HG03045 (cell line): ENCODE results near the gene MCEE.
A peak's percentile ranks its signal among the peaks of the same experiment; 100 is the strongest.
"Not testable (repeated sequence)": the region's sequence is repeated elsewhere in the genome, so short reads cannot be mapped to it uniquely, and the experiment has no call there.

Experiments used
- ATAC-seq: cut with Tn5 transposase; IDR thresholded peaks from one replicate; pipeline ENCODE4 v1.9.1; 2021; ENCODE audit warnings: mild to moderate bottlenecking, moderate library complexity; ENCODE audit not compliant: unreplicated experiment

The MCEE gene

GRCh38 chr2:71129114-71129901, 721 bp downstream of the MCEE start:
- no peak for ATAC-seq

DNA sequence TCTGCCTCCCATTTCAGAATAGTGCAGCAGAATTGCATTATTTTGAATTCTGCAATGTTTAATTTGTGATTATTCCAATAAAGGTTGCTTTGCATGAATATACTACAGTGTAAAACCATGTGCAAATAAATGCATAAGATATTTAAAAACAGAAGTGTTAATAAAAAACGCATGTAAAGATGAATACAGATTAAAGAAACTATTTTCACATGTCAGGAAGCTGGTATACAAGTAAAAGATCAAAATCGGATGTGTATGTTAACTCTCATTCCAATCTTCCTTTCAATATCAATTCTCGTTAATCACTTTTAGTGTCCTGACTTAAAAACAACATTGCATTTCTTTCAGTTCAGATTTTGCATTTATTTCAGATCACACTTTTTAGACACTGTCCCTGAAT, 3.1 kb downstream of the MCEE start:
- ATAC-seq, result no peak

GRCh38 chr2:71125506-71126294, 4.3 kb downstream of the MCEE start:
- no peak for ATAC-seq

DNA sequence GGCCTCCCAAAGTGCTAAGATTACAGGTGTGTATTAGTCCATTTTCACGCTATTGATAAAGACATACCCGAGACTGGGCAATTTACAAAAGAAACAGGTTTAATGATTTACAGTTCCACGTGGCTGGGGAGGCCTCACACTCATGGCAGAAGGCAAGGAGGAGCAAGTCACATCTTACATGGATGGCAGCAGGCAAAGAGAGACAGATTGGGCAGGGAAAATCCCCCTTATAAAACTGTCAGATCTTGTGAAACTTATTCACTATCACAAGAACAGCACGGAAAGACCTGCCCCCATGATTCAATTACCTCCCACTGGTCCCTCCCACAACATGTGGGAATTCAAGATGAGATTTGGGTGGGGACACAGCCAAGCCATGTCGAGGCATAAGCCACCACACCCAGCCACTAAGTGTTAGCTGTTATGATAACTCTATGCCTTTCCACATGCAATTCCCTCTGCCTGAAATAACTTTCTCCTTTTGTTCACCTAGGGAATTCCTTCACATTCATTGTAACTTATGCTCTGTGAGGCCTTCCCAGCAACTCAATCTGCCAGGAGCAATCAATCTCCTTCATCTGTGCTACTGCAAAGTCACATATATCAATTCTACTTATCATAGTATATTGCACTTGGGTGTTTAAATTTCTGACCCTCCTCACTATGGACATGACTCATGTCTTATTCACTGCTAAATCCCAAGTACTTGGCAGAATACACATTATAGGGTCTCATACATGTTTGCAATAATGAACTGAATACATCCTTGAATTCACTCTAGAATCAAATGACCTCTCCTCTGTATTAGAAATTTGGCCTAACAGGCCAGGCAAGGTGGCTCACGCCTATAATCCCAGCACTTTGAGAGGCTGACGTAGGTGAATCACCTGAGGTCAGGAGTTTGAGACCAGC, 7.4 kb downstream of the MCEE start:
- no peak for ATAC-seq

- ATAC-seq, result no peak
These were observed 8.6 kb downstream of the MCEE start for GRCh38 chr2:71121479-71121878.

DNA sequence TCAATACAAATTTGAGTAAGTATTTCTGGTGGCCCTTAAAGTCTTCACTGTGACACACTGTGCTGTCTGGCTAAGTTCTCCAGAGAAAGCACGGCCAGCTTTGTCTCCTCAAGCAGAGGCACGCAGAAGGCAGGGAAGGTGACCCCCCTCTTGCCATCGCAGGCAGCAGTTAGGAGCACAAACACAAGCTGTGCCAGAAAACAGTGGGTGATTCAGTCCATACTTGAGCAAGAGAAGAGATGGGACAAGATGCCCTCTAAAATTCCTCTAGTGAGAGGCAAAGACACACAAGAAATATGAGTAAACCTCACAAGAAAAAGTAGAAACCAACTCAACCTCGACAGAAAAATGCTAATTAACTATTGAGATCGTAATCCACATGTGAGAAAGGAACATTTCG, 9.8 kb downstream of the MCEE start:
- ATAC-seq, result no peak

DNA sequence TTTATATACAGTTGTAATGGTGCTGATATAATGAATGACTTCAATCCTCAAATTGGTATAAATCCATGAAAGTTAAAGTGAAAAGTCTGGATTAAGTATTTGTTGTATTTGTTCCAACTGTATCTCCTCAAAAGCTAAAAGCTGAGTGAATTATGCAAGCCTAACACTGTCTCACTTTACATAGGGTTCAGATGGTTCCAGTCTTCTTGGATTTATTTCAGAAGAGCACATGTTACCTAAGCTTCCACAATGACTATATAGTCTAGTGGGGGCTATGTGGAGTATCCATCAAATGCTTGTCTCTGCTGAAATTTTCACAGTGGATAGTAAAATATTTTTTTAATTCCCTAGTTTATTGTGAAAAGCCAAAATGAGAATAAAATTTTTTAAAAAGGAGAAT, 13.0 kb downstream of the MCEE start:
- ATAC-seq, result no peak

GRCh38 chr2:71113843-71114242, 16.2 kb downstream of the MCEE start:
- ATAC-seq, result no peak

DNA sequence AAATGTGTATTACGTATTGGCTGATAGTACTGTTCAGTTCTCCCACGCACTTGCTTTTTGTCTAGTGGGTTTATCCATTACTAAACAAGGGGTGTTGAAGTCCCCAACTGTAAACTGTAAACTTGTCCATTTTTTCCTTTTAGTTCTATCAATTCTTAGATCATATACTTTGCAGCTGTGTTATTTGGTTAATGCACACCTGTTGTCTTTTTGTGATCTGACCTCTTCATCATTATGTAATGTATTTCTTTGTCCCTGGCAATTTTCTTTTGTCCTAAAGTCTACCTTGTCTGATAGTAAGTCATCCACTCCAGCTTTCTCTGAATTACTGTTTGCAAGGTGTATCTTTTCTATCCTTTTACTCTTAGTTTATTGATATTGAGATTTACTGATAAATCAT, 21.9 kb downstream of the MCEE start:
- no peak for ATAC-seq

DNA sequence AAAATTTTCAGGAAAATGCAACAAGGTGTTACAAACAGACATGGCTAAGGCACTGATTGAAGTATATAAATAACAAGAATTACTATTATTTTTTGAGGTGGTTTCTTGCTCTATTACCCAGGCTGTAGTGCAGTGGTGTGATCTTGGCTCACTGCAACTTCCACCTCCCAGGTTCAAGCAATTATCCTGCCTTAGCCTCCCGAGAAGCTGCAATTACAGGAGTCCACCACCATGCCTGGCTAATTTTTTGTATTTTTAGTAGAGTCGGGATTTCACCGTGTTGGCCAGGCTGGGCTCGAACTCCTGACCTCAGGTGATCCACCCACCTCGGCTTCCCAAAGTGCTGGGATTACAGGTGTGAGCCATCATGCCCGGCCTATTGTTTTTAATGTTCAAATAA, 23.6 kb downstream of the MCEE start:
- not testable (repeated sequence) for ATAC-seq

GRCh38 chr2:71103809-71104208, 26.2 kb downstream of the MCEE start:
- ATAC-seq, result no peak

DNA sequence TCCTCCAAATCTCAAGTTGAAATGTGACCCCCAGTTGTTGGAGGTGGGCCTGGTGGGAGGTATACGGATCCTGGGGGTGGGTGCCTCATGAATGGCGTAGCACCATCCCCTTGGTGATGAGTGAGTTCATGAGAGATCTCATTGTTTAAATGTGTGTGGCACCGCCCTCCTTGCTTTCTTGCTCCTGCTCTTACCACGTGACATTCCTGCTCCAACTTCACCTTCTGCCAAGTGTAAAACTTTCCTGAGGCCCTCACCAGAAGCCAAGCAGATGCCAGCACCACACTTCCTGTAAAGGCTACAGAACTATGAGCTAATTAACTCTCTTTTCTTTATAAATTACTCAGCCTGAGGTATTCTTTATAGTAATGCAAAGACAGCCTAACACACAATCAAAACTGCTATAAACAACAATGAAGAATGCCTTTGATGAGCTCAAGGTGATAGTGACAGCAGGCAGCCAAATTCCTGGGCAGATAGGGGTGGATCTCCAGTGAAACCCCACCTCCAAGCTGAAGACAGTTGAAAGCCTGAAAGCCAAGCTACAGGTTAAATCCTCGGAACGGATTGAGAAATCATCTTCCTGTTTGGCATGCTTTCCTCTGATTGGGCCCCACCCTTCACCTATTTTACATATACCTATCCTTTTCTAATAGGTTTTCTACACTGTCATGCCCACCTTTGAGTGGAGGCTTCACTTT, 26.9 kb downstream of the MCEE start:
- no peak for ATAC-seq

DNA sequence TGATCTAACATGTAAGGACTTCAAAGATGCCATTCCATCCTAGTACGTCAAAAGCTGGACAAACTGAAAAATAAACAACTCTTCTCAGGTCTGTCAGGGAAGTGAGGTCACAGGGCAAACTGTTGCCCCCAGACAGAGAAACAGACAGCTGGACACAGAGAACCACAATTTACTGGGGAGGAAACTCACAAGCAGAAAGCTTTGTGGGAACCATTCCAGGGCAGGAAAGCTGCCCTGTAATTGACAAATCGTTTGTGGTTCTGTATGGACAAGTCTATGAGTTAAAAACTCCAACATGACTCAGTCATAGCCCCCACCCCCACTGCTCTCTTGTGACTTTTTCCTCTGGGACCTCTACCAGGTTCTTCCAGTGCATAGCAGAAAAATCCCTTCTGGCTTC, 28.4 kb downstream of the MCEE start:
- ATAC-seq, result no peak

DNA sequence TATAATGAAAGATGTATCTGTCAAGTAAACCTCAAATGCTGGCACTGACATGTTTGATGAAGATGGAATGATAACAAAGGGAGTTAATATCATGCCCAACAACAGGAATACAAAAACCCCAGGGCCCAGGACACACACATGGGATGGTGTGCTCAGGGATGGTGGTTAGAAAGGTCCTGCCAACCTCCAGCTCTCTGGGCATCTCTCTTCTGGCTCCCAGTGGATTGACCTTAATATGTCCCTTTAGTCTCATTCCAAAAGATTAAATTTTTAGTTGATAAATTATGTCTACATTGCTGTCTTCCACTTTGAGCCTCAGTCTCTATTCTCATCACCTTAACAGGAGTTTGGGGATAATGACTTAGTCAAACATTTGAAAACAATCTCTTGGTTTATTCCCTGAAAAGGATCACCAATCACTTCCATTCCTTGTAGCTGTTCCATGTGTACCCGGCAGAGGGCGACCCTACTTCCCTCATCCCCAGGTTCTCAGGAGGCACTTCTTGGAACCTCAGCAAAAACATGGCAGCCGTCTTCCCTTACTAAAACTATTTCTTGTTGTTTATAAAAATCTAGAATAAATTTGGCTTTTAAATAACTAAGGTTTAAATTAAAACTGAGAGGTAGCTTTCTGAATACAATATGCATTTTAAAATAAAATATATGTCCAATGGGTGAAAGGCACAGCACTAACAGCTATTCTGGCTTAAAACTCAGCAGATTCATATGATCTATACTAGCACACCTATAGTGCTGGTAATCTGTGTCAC, 29.6 kb downstream of the MCEE start:
- ATAC-seq, result peak; percentile 55

DNA sequence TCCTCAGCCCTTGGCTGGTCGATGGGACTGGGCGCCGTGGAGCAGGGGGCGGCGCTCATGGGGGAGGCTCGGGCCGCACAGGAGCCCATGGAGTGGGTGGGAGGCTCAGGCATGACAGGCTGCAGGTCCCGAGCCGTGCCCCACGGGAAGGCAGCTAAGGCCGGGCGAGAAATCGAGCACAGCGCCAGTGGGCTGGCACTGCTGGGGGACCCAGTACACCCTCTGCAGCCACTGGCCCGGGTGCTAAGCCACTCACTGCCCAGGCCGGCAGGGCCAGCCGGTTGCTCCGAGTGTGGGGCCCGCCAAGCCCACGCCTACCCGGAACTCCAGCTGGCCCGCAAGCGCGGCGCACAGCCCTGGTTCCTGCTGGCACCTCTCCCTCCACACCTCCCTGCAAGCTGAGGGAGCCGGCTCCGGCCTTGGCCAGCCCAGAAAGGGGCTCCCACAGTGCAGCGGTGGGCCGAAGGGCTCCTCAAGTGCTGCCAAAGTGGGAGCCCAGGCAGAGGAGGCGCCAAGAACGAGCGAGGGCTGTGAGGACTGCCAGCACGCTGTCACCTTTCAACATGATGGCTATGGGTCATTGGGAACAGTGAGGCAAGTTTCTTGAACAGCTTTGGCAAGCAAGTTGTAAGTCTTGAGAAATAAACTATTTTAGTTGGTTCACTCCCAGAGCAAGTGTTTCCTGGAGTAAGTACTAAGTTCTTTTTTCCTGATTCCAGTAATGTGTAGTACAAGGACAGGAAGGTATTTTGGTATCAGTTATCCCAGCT, 37.4 kb downstream of the MCEE start:
- not testable (repeated sequence) for ATAC-seq

DNA sequence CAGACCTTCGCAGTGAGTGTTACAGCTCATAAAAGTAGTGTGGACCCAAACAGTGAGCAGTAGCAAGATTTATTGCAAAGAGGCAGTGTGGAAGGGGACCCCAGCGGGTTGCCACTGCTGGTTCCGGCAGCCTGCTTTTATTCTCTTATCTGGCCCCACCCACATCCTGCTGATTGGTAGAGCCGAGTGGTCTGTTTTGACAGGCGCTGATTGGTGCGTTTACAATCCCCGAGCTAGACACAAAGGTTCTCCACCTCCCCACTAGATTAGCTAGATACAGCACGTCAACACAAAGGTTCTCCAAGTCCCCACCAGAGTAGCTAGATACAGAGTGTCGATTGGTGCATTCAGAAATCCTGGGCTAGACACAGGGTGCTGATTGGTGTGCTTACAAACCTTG, 38.2 kb downstream of the MCEE start:
- ATAC-seq, result not testable (repeated sequence)

DNA sequence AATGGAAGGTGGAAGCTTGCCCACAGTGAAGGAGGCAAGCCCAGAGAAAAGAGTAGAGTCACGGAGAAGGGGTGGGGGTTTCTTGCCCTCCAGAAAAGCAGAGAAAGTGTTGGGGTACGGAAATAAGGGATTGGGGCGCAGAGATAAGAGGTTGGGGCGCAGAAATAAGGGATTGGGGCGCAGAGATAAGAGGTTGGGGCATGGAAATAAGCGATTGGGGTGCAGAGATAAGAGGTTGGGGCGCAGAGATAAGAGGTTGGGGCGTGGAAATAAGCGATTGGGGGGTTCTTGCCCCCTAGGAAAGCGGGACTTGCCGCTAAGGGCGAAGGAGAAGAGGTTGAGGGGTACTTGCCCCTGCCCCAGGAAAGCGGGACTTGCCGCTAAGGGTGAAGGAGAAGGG, 40.6 kb downstream of the MCEE start:
- ATAC-seq, result not testable (repeated sequence)

DNA sequence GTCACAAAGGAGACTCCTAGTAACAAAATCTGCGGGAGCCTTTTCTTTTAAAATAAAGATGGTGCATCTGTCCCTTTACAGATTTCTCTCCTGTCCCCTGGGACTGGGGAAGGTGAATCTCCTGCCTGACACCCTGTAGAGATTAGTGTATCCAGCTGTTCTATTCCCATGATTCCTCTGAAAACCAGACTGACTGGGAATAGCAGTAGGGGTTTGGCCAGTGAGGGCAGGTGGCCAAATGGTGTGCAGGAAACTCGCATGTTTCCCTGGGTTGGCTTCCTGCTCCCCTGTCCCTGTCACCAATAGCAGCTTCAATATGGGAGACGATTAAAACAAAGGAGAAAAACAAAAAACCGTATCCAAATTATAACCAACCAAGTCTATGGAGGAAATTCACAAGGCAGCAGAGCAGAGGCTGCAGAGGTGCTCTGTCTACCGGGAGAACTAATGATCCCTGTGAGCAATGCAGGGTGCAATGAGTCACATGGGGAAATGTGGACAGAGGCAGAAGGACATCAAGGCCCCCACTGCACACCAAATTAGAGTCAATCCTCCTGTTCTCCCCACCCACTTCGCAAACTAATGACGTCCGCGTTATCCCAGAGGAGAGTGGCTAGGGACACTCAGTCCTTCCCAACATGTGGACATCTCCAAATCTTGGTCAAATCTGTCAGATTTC, 44.6 kb downstream of the MCEE start:
- ATAC-seq, result not testable (repeated sequence)
